DND-41 (cell line): ENCODE data around the gene TP53AIP1.

ENCODE experiments used
- EZH2 ChIP-seq: IDR thresholded peaks from 3 replicates; pipeline ENCODE4 v1.6.1; 2012; ENCODE audit warnings: borderline replicate concordance, low read depth, mild to moderate bottlenecking, moderate library complexity, low read length, inconsistent platforms; ENCODE audit not compliant: severe bottlenecking
- TF ChIP-seq, protein P1 (sequence below): IDR thresholded peaks from 2 replicates; pipeline ENCODE4 v1.5.1; 2012; ENCODE audit warnings: borderline replicate concordance, low read length, moderate library complexity, mild to moderate bottlenecking; ENCODE audit not compliant: poor library complexity, severe bottlenecking; ENCODE audit errors: extremely low read depth

DNA sequence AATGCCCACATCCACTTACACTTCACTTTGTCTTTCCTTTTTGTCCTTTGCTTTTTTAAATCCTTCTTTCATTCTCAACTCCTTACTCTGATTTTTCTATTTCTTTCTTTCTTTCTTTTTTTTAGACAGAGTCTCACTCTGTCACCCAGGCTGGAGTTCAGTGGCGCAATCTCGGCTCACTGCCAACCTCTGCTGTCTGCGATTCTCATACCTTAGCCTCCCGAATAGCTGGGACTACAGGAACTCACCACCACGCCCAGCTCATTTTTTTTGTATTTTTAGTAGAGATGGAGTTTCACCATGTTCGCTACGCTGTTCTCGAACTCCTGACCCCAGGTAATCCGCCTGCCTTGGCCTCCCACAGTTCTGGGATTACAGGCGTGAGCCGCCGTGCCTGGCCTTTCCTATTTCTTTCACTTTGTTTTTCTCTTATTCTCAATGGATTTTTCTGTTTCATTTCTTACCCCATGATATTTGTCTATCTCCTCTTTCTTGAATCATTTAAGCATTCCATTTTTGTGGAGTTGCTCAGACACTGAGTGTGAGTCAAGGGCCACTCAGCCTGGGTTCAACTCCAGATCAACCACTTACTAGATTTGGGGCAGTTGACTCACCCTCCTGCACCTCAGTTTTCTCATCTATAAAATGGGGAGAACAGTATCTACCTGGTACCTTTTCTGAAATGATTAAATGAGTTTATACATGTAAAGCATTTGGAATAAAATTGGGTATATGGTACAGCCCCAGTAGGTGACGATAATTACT, 43.9 kb downstream of the TP53AIP1 start:
- TF ChIP-seq, protein P1, sequence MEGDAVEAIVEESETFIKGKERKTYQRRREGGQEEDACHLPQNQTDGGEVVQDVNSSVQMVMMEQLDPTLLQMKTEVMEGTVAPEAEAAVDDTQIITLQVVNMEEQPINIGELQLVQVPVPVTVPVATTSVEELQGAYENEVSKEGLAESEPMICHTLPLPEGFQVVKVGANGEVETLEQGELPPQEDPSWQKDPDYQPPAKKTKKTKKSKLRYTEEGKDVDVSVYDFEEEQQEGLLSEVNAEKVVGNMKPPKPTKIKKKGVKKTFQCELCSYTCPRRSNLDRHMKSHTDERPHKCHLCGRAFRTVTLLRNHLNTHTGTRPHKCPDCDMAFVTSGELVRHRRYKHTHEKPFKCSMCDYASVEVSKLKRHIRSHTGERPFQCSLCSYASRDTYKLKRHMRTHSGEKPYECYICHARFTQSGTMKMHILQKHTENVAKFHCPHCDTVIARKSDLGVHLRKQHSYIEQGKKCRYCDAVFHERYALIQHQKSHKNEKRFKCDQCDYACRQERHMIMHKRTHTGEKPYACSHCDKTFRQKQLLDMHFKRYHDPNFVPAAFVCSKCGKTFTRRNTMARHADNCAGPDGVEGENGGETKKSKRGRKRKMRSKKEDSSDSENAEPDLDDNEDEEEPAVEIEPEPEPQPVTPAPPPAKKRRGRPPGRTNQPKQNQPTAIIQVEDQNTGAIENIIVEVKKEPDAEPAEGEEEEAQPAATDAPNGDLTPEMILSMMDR = no peak
- TF ChIP-seq EZH2 = no peak
